GM12892 (cell line): ENCODE data around the gene STAB1.

Source experiments
- POLR2A ChIP-seq: IDR thresholded peaks from 2 replicates; pipeline ENCODE4 v1.6.1; 2011; ENCODE audit warnings: low read depth, low read length, control low read depth
- POLR2AphosphoS5 ChIP-seq: IDR thresholded peaks from 2 replicates; pipeline ENCODE4 v1.6.1; 2011; ENCODE audit warnings: low read depth, low read length, control low read depth
- TAF1 ChIP-seq: IDR thresholded peaks from 2 replicates; pipeline ENCODE4 v1.6.1; 2011; ENCODE audit warnings: low read depth, mild to moderate bottlenecking, control low read depth, low read length, borderline replicate concordance

- TF ChIP-seq POLR2AphosphoS5 (no peak), POLR2A (no peak), TAF1 (no peak)
Measured at GRCh38 chr3:52521488-52521824, 26.3 kb downstream of the STAB1 start.
